Hepatocyte (in vitro differentiated cells): Measurements from ENCODE around the gene OR2K2.

Experiments used
- EZH2phosphoT487 ChIP-seq: fragments of 200-600 bp; sonication (generic); IDR thresholded peaks from one replicate; pipeline ENCODE4 v1.6.1; 2018; ENCODE audit warnings: antibody characterized with exemption, mild to moderate bottlenecking, low read depth, moderate library complexity; ENCODE audit not compliant: unreplicated experiment, severe bottlenecking
- TF ChIP-seq, protein P1 (sequence below): fragments of 200-600 bp; sonication (generic); IDR thresholded peaks from 2 replicates; pipeline ENCODE4 v1.5.1; 2016; ENCODE audit warnings: antibody characterized with exemption, mild to moderate bottlenecking; ENCODE audit not compliant: poor library complexity

DNA sequence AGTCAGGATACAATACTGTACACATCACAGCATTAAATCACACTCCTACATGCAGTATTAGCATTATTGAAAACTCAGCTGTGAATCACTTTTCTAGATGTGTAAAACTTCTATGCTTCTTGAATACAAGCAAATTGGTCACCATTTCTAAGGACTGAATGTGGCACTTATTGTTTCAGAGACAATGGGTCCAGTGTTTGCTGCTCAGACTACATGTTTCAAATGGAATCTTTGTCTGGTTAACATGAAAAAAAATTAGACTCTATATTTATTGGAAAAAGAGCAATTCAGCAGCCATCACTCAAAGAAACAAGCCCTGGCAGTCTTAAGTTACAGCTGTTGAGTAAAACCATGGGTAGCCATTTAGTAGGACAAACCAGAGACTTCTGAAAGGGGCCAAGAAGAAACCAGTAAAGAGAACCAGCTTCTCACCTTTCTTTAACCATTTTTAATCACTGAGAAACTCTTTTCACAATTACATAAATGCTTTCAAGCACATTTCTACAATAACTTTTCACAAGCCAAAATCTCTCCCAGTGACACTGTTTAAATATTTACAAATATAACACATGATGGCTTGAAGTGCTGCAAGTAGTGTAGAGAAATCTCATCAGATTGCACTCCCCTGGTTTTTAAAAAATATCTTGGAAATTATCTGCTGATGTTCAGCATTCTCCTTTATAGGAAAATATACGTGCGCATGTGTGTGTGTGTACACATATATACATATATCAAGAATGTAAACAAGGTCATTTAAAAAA is 35.2 kb downstream of the OR2K2 start:
- TF ChIP-seq EZH2phosphoT487 = no peak
- TF ChIP-seq, protein P1, sequence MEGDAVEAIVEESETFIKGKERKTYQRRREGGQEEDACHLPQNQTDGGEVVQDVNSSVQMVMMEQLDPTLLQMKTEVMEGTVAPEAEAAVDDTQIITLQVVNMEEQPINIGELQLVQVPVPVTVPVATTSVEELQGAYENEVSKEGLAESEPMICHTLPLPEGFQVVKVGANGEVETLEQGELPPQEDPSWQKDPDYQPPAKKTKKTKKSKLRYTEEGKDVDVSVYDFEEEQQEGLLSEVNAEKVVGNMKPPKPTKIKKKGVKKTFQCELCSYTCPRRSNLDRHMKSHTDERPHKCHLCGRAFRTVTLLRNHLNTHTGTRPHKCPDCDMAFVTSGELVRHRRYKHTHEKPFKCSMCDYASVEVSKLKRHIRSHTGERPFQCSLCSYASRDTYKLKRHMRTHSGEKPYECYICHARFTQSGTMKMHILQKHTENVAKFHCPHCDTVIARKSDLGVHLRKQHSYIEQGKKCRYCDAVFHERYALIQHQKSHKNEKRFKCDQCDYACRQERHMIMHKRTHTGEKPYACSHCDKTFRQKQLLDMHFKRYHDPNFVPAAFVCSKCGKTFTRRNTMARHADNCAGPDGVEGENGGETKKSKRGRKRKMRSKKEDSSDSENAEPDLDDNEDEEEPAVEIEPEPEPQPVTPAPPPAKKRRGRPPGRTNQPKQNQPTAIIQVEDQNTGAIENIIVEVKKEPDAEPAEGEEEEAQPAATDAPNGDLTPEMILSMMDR = no peak
